T1000 (cell line): ENCODE results near the gene MICALL2.

Source experiments
- DNase-seq: peaks from one replicate; lab custom pipeline; 2025; ENCODE audit warnings: mixed read lengths; lab: John Stamatoyannopoulos, UW

The MICALL2 gene

GRCh38 chr7:1468203-1468602, 8.9 kb upstream of the MICALL2 start:
- no peak for DNase-seq

GRCh38 chr7:1466524-1467271, 7.4 kb upstream of the MICALL2 start:
- peak; percentile 4 for DNase-seq

- DNase-seq: no peak
Measured at GRCh38 chr7:1464694-1465093, 5.4 kb upstream of the MICALL2 start.

- no peak for DNase-seq
Measured at GRCh38 chr7:1463676-1464223, 4.5 kb upstream of the MICALL2 start.

- DNase-seq: no peak
Measured at GRCh38 chr7:1461646-1462375, 2.5 kb upstream of the MICALL2 start.

GRCh38 chr7:1460821-1461645, 1.8 kb upstream of the MICALL2 start:
- DNase-seq: no peak

GRCh38 chr7:1459920-1460820, 900 bp upstream of the MICALL2 start:
- DNase-seq: no peak

GRCh38 chr7:1459512-1459892, 232 bp upstream of the MICALL2 start:
- peak; percentile 99 for DNase-seq

- no peak for DNase-seq
Measured at GRCh38 chr7:1457949-1458682, 1.2 kb downstream of the MICALL2 start.

GRCh38 chr7:1457059-1457948, 2.0 kb downstream of the MICALL2 start:
- no peak for DNase-seq

- no peak for DNase-seq
Measured at GRCh38 chr7:1455955-1456354, 3.3 kb downstream of the MICALL2 start.

GRCh38 chr7:1455241-1455939, 3.9 kb downstream of the MICALL2 start:
- no peak for DNase-seq

- DNase-seq: no peak
Measured at GRCh38 chr7:1454542-1454941, 4.7 kb downstream of the MICALL2 start.

GRCh38 chr7:1452205-1452604, 7.1 kb downstream of the MICALL2 start:
- DNase-seq: no peak

GRCh38 chr7:1450987-1451386, 8.3 kb downstream of the MICALL2 start:
- no peak for DNase-seq

- no peak for DNase-seq
Measured at GRCh38 chr7:1450431-1450830, 8.8 kb downstream of the MICALL2 start.

- DNase-seq: no peak
Measured at GRCh38 chr7:1449951-1450350, 9.3 kb downstream of the MICALL2 start.

GRCh38 chr7:1449501-1449900, 9.8 kb downstream of the MICALL2 start:
- DNase-seq: no peak

- DNase-seq: no peak
Measured at GRCh38 chr7:1448958-1449357, 10.3 kb downstream of the MICALL2 start.
